Gastroesophageal sphincter (tissue), 3 donors: ENCODE data around the gene USP9X.

Experiments
- POLR2AphosphoS5 ChIP-seq: sonication (generic); formaldehyde crosslinking; IDR thresholded peaks from one replicate; pipeline ENCODE4 v1.6.1; 2017; ENCODE audit warnings: antibody characterized with exemption
- TF ChIP-seq, protein P1 (sequence below), 4 experiments: fragments of 200-600 bp in 2 of 4; fragments of 450-650 bp in 2 of 4; sonication (generic) in 1 of 4; IDR thresholded peaks; one replicate each; pipeline ENCODE4 v1.5.1; 2017 to 2019; ENCODE audit warnings: antibody characterized with exemption in 4 of 4, mild to moderate bottlenecking in 2 of 4, moderate library complexity in 2 of 4

DNA sequence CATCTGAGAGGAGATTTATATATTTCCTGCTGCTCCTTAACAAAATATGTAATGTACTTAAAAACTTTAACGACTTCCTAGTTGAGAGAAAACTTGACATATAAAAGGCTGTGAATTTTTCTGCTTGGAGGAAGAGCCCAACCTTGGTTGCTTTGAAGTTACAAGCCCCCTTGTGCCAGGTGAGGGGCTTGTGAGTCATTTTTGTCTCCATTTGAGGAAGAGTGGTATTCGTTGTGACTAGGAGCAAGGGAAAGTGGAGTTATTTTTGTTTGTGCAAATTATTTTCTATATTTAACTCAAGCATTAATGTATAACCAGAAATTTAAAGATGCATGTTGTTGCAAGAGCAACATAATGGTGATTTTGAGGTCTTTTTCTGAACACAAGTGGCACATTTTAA lies 149.7 kb downstream of the USP9X start:
- TF ChIP-seq POLR2AphosphoS5, result no peak
- TF ChIP-seq, protein P1, sequence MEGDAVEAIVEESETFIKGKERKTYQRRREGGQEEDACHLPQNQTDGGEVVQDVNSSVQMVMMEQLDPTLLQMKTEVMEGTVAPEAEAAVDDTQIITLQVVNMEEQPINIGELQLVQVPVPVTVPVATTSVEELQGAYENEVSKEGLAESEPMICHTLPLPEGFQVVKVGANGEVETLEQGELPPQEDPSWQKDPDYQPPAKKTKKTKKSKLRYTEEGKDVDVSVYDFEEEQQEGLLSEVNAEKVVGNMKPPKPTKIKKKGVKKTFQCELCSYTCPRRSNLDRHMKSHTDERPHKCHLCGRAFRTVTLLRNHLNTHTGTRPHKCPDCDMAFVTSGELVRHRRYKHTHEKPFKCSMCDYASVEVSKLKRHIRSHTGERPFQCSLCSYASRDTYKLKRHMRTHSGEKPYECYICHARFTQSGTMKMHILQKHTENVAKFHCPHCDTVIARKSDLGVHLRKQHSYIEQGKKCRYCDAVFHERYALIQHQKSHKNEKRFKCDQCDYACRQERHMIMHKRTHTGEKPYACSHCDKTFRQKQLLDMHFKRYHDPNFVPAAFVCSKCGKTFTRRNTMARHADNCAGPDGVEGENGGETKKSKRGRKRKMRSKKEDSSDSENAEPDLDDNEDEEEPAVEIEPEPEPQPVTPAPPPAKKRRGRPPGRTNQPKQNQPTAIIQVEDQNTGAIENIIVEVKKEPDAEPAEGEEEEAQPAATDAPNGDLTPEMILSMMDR (IDR thresholded peaks at IDR 0.05), result no peak
